ENCODE data around the gene NEU1.
"Not testable (repeated sequence)": the region's sequence is repeated elsewhere in the genome, so short reads cannot be mapped to it uniquely, and the experiment has no call there.

Gene NEU1

GRCh38 chr6:31837369-31838113 is 25.1 kb downstream of the NEU1 start:
- DNase-seq: no peak

- no peak for DNase-seq
These were observed 25.9 kb downstream of the NEU1 start for GRCh38 chr6:31836474-31837368.

GRCh38 chr6:31836047-31836473 is 26.6 kb downstream of the NEU1 start:
- DNase-seq: no peak

- DNase-seq: peak; percentile 83 to 94
These were observed 28.0 kb downstream of the NEU1 start for GRCh38 chr6:31834367-31835250.

GRCh38 chr6:31831350-31832215 is 31.0 kb downstream of the NEU1 start:
- no peak for DNase-seq

GRCh38 chr6:31830886-31831335 is 31.7 kb downstream of the NEU1 start:
- no peak for DNase-seq

GRCh38 chr6:31829633-31830283 is 32.9 kb downstream of the NEU1 start:
- peak in 1 of 2 experiments; percentile 42 for DNase-seq

- peak; percentile 95 to 96 for DNase-seq
These were observed 35.1 kb downstream of the NEU1 start, which contains the start of gene HSPA1B for GRCh38 chr6:31827286-31828079. HSPA1B (plus strand) TSS chr6:31827738; CDS start chr6:31827951, 213 bp downstream.

- DNase-seq: peak in 1 of 2 experiments; percentile 65
These were observed 35.8 kb downstream of the NEU1 start for GRCh38 chr6:31826793-31827285.

GRCh38 chr6:31825553-31825952 is 37.1 kb downstream of the NEU1 start:
- no peak for DNase-seq

GRCh38 chr6:31823592-31824196 is 38.9 kb downstream of the NEU1 start:
- not testable (repeated sequence) for DNase-seq

- no peak for DNase-seq
These were observed 40.4 kb downstream of the NEU1 start for GRCh38 chr6:31822036-31822821.

- DNase-seq: peak in 1 of 2 experiments; percentile 5
These were observed 41.2 kb downstream of the NEU1 start for GRCh38 chr6:31821301-31822035.

- not testable (repeated sequence) for DNase-seq
These were observed 42.2 kb downstream of the NEU1 start for GRCh38 chr6:31820399-31820798.

GRCh38 chr6:31819871-31820299 is 42.7 kb downstream of the NEU1 start:
- DNase-seq: no peak

GRCh38 chr6:31817929-31818511 is 44.6 kb downstream of the NEU1 start:
- not testable (repeated sequence) for DNase-seq
